ENCODE results near the gene PSMG2. TPM values are rescaled to one million over a fixed set of nuclear protein-coding genes. Genes with fewer than 3 reads are reported as not detected.

PSMG2 gene
- total RNA-seq, 2 donors from 2014 or later = 37.7 to 46.0 TPM

DNA sequence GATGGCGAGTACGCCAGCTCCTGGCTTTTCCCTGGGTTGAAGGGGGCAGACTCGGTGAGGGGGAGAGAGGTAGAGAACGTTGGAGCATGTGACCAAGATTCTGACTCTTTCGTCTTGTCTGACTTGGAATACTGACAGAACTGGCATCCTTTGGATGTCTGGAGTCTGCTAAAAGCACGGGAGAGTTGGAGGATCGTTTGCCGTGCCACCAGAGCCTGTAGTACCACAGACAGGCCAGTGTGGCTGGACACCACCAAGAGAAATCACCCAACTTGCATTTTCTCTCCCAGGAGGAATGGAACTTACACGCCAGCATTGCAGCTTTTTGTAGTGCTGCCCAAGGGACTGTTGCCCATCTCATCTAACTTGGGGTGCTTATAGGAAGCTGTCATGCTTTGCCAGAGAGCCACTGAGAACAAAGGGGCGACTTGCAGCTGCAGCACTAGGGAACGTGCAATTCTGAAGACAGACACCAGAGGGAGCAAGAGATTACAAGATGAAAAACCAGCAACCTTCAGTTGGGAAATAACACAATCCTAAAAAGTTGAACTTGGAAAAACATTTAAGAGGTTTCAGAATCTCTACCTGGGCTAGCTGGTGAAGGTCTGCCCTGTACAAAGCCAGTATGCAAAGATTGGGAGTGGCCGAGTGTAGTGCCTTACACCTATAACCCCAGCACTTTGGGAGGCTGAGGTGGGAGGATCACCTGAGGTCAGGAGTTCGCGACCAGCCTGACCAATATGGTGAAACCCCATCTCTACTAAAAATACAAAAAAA lies 24.1 kb downstream of the PSMG2 start:
- Histone ChIP-seq H3K4me3 (no peak overlapping the region), H3K4me1 (no peaks in the 10 kb centered on the region), H3K27ac (no peak overlapping the region), H3K9me3 (no peaks in the 10 kb centered on the region), H3K36me3 (peaks cover 26% of the 10 kb centered on the region), H3K27me3 (no peaks in the 10 kb centered on the region)
- TF ChIP-seq, protein P1, sequence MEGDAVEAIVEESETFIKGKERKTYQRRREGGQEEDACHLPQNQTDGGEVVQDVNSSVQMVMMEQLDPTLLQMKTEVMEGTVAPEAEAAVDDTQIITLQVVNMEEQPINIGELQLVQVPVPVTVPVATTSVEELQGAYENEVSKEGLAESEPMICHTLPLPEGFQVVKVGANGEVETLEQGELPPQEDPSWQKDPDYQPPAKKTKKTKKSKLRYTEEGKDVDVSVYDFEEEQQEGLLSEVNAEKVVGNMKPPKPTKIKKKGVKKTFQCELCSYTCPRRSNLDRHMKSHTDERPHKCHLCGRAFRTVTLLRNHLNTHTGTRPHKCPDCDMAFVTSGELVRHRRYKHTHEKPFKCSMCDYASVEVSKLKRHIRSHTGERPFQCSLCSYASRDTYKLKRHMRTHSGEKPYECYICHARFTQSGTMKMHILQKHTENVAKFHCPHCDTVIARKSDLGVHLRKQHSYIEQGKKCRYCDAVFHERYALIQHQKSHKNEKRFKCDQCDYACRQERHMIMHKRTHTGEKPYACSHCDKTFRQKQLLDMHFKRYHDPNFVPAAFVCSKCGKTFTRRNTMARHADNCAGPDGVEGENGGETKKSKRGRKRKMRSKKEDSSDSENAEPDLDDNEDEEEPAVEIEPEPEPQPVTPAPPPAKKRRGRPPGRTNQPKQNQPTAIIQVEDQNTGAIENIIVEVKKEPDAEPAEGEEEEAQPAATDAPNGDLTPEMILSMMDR (IDR thresholded peaks at IDR 0.05) = peak; percentile 91 to 94
- no peak for DNase-seq (ENCODE audit: low spot score)

DNA sequence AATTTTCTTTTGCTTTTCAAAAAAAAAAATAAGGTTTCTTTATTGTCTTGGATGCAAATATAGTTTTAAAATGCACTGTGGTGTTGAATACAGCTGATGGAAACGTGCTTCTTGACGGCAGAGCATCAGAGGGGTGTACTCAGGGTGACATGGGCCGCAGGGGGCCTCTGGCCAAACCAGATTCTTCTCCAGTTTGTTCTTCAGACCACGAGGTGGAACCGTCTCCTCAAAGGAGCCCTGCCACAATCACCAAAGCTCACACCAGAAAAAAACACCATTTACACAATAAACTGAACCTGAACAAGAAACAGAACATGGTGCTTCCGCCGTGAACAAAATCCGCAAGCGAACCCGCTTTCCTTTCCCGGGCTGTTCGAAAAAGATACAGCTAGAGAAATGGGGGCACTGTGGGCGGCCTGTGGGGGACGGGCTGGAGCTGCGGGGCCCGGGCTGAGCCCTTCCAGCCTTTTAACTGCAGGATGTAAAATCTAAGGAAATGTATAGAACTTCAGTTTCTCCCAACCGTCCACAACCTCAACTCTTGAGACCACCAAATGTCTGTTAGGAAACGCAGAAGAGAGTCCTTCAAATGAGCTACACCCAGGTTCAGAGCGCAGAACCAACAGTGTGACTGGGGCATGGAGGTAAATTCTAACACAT lies 34.5 kb downstream of the PSMG2 start:
- no peaks in the 10 kb centered on the region for H3K36me3 ChIP-seq
- H3K4me1 ChIP-seq = no peaks in the 10 kb centered on the region
- TF ChIP-seq, protein P1 (IDR thresholded peaks at IDR 0.05) = no peak
- H3K27ac ChIP-seq = no peak overlapping the region
- no peak overlapping the region for H3K4me3 ChIP-seq
- no peak for DNase-seq (ENCODE audit: low spot score)
- no peaks in the 10 kb centered on the region for H3K9me3 ChIP-seq
- H3K27me3 ChIP-seq = no peaks in the 10 kb centered on the region

GRCh38 chr18:12741351-12741750 lies 38.5 kb downstream of the PSMG2 start:
- Histone ChIP-seq H3K9me3 (no peaks in the 10 kb centered on the region), H3K36me3 (no peaks in the 10 kb centered on the region), H3K27me3 (no peaks in the 10 kb centered on the region), H3K4me1 (no peaks in the 10 kb centered on the region), H3K4me3 (no peak overlapping the region), H3K27ac (no peak overlapping the region)
- TF ChIP-seq, protein P1 (IDR thresholded peaks at IDR 0.05) = no peak
- no peak for DNase-seq (ENCODE audit: low spot score)

GRCh38 chr18:12742453-12742852 lies 39.6 kb downstream of the PSMG2 start:
- Histone ChIP-seq H3K27me3 (no peaks in the 10 kb centered on the region), H3K4me3 (no peak overlapping the region), H3K27ac (no peak overlapping the region), H3K4me1 (no peaks in the 10 kb centered on the region), H3K9me3 (no peaks in the 10 kb centered on the region), H3K36me3 (no peaks in the 10 kb centered on the region)
- DNase-seq (ENCODE audit: low spot score) = no peak
- TF ChIP-seq, protein P1 (IDR thresholded peaks at IDR 0.05) = no peak

DNA sequence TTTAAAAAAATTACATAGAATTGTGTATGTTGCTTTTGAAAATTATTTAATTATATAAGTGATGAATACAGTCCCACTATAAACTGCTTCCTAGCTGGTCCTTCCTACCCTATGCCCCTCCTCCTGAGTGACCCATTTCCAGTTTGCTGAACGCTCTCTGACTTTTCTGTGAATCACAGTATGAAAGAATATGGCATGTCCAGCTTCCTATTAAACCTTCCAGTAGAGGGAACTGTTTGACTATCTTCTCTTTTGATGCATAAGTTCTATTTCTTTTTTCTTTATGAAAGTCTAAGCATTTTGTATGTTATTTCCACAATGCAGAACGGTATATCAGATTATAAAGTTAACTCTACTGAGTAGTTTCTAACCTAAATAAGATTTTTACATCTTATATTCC lies 41.3 kb downstream of the PSMG2 start:
- H3K4me3 ChIP-seq = no peak overlapping the region
- no peaks in the 10 kb centered on the region for H3K27me3 ChIP-seq
- TF ChIP-seq, protein P1 (IDR thresholded peaks at IDR 0.05) = peak; percentile 28 to 64
- H3K9me3 ChIP-seq = no peaks in the 10 kb centered on the region
- H3K36me3 ChIP-seq = no peaks in the 10 kb centered on the region
- H3K4me1 ChIP-seq = no peaks in the 10 kb centered on the region
- DNase-seq (ENCODE audit: low spot score) = no peak
- H3K27ac ChIP-seq = no peak overlapping the region
